ENCODE results near the gene FHAD1. TPM values are rescaled to one million over a fixed set of nuclear protein-coding genes. Genes with fewer than 3 reads are reported as not detected.

The FHAD1 gene
- total RNA-seq, 1 experiment from 2014 or later, result not detected

GRCh38 chr1:15402809-15403450, 155.9 kb downstream of the FHAD1 start:
- no peak overlapping the region for H3K4me3 Mint-ChIP-seq (ENCODE audit: unreplicated experiment)
- H3K36me3 Mint-ChIP-seq (ENCODE audit: insufficient read depth, unreplicated experiment), result no peaks in the 10 kb centered on the region
- BruUV-seq (replicated peaks), result no TSS peak
- DNase-seq (ENCODE audit: unreplicated experiment), result no peak
- no peak for TF ChIP-seq CTCF (IDR thresholded peaks at IDR 0.05; ENCODE audit: unreplicated experiment)
- H3K4me1 Mint-ChIP-seq (ENCODE audit: insufficient read depth, unreplicated experiment), result peaks cover 27% of the 10 kb centered on the region
- H3K27me3 Mint-ChIP-seq (ENCODE audit: insufficient read depth, unreplicated experiment), result no peaks in the 10 kb centered on the region
- ChIA-PET CTCF (interaction anchor here (1.1 to 1.7 kb wide), 2 partner anchors 28 to 79 kb away, joined by 3 to 4 read pairs; no protein-coding TSS in a partner anchor), POLR2A (no interaction called here)
- H3K27ac Mint-ChIP-seq (ENCODE audit: low read depth, unreplicated experiment), result no peak overlapping the region
- intact Hi-C loops (cut with micrococcal nuclease), result no loop called here
- no peaks in the 10 kb centered on the region for H3K9me3 Mint-ChIP-seq (ENCODE audit: unreplicated experiment)

GRCh38 chr1:15403962-15404580, 157.0 kb downstream of the FHAD1 start:
- no peaks in the 10 kb centered on the region for H3K9me3 Mint-ChIP-seq (ENCODE audit: unreplicated experiment)
- no peaks in the 10 kb centered on the region for H3K36me3 Mint-ChIP-seq (ENCODE audit: insufficient read depth, unreplicated experiment)
- no peak for DNase-seq (ENCODE audit: unreplicated experiment)
- ChIA-PET CTCF (interaction anchor here (0.7 to 2.7 kb wide), 4 partner anchors 9 to 80 kb away, joined by 3 to 11 read pairs (median 4); no protein-coding TSS in a partner anchor), POLR2A (interaction anchor here (0.6 kb wide), 1 partner anchor 65 kb away, joined by 3 read pairs; no protein-coding TSS in a partner anchor)
- TF ChIP-seq CTCF (IDR thresholded peaks at IDR 0.05; ENCODE audit: unreplicated experiment), result no peak
- BruUV-seq (replicated peaks), result no TSS peak
- H3K27me3 Mint-ChIP-seq (ENCODE audit: insufficient read depth, unreplicated experiment), result no peaks in the 10 kb centered on the region
- no peak overlapping the region for H3K27ac Mint-ChIP-seq (ENCODE audit: low read depth, unreplicated experiment)
- H3K4me1 Mint-ChIP-seq (ENCODE audit: insufficient read depth, unreplicated experiment), result peaks cover 27% of the 10 kb centered on the region
- intact Hi-C loops (cut with micrococcal nuclease), result no loop called here
- no peak overlapping the region for H3K4me3 Mint-ChIP-seq (ENCODE audit: unreplicated experiment)

DNA sequence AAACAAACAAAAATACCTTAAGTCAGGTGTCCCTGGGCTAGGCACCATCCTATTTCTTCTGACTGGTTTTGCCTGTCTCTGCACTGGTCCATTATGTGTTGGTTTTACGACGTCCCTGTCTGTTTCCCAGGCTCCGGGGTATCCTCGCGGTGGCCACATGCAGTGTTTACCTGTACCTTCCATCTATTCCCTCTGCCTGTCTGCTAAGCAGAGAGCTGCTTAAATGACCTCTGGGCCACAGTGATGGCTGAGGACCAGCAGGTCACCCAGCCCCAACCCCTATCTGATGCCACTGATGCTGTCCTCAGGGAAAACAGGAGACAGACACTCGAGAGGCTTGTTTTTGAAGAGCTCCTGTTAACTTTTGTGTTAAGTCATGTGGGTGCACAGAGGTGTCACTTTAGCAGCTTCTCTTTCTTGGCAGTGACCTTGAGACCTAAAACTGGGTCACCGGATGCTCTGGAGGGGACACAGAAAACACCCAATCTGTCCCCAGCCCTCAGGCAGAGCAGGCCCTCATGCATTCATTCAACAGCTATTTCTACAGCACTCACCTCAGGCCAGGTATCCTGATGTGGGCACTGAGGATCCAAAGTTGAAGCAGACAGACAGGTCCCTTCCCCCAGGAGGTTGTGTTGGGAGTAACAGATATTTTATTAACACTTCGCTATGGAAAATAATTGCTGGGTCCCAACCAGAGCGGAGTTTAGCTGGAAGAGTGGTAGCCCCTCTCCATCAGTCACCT, 158.3 kb downstream of the FHAD1 start:
- no peak overlapping the region for H3K4me3 Mint-ChIP-seq (ENCODE audit: unreplicated experiment)
- no TSS peak for BruUV-seq (replicated peaks)
- H3K27me3 Mint-ChIP-seq (ENCODE audit: insufficient read depth, unreplicated experiment), result no peaks in the 10 kb centered on the region
- peaks cover 27% of the 10 kb centered on the region for H3K4me1 Mint-ChIP-seq (ENCODE audit: insufficient read depth, unreplicated experiment)
- intact Hi-C loops (cut with micrococcal nuclease), result no loop called here
- no peak overlapping the region for H3K27ac Mint-ChIP-seq (ENCODE audit: low read depth, unreplicated experiment)
- TF ChIP-seq CTCF (IDR thresholded peaks at IDR 0.05; ENCODE audit: unreplicated experiment), result no peak
- ChIA-PET CTCF (interaction anchor here (0.7 to 4.4 kb wide), 3 partner anchors 26 to 81 kb away, joined by 3 to 11 read pairs (median 11); no protein-coding TSS in a partner anchor), POLR2A (interaction anchor here (1.9 kb wide), 1 partner anchor 63 kb away, joined by 7 read pairs; no protein-coding TSS in a partner anchor)
- no peaks in the 10 kb centered on the region for H3K36me3 Mint-ChIP-seq (ENCODE audit: insufficient read depth, unreplicated experiment)
- H3K9me3 Mint-ChIP-seq (ENCODE audit: unreplicated experiment), result no peaks in the 10 kb centered on the region
- DNase-seq (ENCODE audit: unreplicated experiment), result no peak

Data from MCF 10A (cell line).